Measurements from ENCODE around the gene AEBP2. TPM values are rescaled to one million over a fixed set of nuclear protein-coding genes. Genes with fewer than 3 reads are reported as not detected.
"Not testable (repeated sequence)": the region's sequence is repeated elsewhere in the genome, so short reads cannot be mapped to it uniquely, and the experiment has no call there.

AEBP2 gene
- total RNA-seq, 4 donors from 2014 or later = 9.2 to 22.2 (median 13.2) TPM

- Histone ChIP-seq H3K4me1 (no peaks in the 10 kb centered on the region), H3K4me3 (no peak overlapping the region), H3K9me3 (no peaks in the 10 kb centered on the region), H3K36me3 (no peaks in the 10 kb centered on the region), H3K27me3 (peaks cover 0 to 2% (median 0%) of the 10 kb centered on the region in 3 donors), H3K27ac (peak overlapping the region; percentile 20 to 57 (median 45))
- ATAC-seq = no peak
- no peak for TF ChIP-seq POLR2A (IDR thresholded peaks at IDR 0.05)
- TF ChIP-seq, protein P1, sequence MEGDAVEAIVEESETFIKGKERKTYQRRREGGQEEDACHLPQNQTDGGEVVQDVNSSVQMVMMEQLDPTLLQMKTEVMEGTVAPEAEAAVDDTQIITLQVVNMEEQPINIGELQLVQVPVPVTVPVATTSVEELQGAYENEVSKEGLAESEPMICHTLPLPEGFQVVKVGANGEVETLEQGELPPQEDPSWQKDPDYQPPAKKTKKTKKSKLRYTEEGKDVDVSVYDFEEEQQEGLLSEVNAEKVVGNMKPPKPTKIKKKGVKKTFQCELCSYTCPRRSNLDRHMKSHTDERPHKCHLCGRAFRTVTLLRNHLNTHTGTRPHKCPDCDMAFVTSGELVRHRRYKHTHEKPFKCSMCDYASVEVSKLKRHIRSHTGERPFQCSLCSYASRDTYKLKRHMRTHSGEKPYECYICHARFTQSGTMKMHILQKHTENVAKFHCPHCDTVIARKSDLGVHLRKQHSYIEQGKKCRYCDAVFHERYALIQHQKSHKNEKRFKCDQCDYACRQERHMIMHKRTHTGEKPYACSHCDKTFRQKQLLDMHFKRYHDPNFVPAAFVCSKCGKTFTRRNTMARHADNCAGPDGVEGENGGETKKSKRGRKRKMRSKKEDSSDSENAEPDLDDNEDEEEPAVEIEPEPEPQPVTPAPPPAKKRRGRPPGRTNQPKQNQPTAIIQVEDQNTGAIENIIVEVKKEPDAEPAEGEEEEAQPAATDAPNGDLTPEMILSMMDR (IDR thresholded peaks at IDR 0.05 in 4 of 5, conservative IDR thresholded peaks at IDR 0.05 in 1 of 5) = no peak
- DNase-seq = no peak
- in situ Hi-C loops (cut with MboI; ENCODE audit: low sequenced_read_pairs in 4 of 4) = no loop called here
- intact Hi-C loops (cut with DNase I; ENCODE audit: low total_unique reads) = no loop called here
These were observed 27.8 kb upstream of the AEBP2 start for GRCh38 chr12:19411234-19412204.

DNA sequence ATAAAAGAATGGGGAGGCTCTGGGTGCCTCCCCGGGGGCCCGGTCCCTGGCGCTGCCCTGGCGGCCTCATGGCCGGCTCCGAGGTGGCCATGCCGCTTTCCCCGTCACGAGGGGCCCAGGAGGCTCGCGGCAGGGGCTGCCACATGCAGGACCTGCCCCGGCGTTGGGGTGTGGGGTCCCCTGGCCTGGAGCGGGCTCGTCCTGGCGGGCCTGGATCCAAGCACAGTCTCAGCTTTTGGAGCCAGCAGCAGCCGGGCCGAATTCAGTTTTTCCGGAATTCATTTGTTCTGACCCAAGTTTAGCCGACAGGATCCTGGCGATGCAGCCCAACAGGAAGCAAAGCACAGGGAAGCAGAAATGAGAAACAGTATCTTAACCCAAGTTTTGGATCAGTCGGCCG, 26.4 kb upstream of the AEBP2 start:
- Histone ChIP-seq H3K27ac (peak overlapping the region; percentile 37 to 68 (median 50)), H3K9me3 (no peaks in the 10 kb centered on the region), H3K4me1 (no peaks in the 10 kb centered on the region), H3K4me3 (peak overlapping the region; percentile 23 to 42 (median 36)), H3K27me3 (no peaks in the 10 kb centered on the region), H3K36me3 (no peaks in the 10 kb centered on the region)
- intact Hi-C loops (cut with DNase I; ENCODE audit: low total_unique reads) (no loop called here), in situ Hi-C loops (cut with MboI; ENCODE audit: low sequenced_read_pairs in 4 of 4) (no loop called here)
- DNase-seq = no peak
- TF ChIP-seq, protein P1 (IDR thresholded peaks at IDR 0.05 in 4 of 5, conservative IDR thresholded peaks at IDR 0.05 in 1 of 5) = no peak
- ATAC-seq = no peak

DNA sequence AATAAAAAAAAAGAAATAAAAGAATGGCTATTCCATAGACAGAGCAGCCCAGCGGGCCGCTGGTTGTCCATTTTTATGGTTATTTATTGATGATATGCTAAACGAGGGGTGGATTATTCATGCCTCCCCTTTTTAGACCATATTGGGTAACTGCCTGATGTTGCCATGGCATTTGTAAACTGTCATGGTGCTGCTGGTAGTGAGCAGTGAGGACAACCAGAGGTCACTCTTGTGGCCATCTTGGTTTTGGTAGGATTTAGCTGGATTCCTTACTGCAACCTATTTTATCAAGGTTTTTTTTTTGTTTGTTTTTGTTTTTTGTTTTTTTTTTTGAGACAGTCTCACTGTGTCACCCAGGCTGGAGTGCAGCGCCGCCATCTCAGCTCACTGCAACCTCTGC, 25.7 kb upstream of the AEBP2 start:
- H3K9me3 ChIP-seq; ATAC-seq; H3K36me3 ChIP-seq; intact Hi-C loops (cut with DNase I; ENCODE audit: low total_unique reads); H3K4me1 ChIP-seq; DNase-seq; in situ Hi-C loops (cut with MboI; ENCODE audit: low sequenced_read_pairs in 4 of 4); H3K4me3 ChIP-seq; H3K27me3 ChIP-seq: not testable (repeated sequence)
- H3K27ac ChIP-seq = peak overlapping the region in 3 of 4 donors; percentile 37 to 68 (median 42)

DNA sequence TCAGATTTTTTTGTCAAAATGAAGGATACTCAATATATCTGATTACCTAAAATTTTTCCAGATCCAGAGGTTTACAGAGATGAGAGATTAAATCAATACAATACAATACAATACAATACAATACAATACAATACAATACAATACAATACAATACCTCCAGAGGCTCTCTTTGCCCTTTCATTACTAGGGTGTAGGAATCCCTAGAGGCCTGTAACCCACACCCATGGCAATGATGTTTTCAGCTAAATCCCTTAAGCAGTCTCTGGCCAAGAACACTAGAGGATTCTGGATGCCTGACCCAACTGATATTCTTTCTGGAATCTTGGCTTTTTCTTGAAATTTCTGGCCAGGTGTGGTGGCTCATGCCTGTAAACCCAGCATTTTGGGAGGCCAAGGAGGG, 23.7 kb upstream of the AEBP2 start:
- ATAC-seq (no peak), DNase-seq (no peak)
- intact Hi-C loops (cut with DNase I; ENCODE audit: low total_unique reads) (no loop called here), in situ Hi-C loops (cut with MboI; ENCODE audit: low sequenced_read_pairs in 4 of 4) (no loop called here)
- H3K27ac ChIP-seq = no peak overlapping the region
- no peaks in the 10 kb centered on the region for H3K4me1 ChIP-seq
- no peaks in the 10 kb centered on the region for H3K36me3 ChIP-seq
- no peak for TF ChIP-seq POLR2A (IDR thresholded peaks at IDR 0.05)
- TF ChIP-seq, protein P1 (IDR thresholded peaks at IDR 0.05 in 4 of 5, conservative IDR thresholded peaks at IDR 0.05 in 1 of 5) = no peak
- H3K27me3 ChIP-seq = no peaks in the 10 kb centered on the region
- H3K4me3 ChIP-seq = no peak overlapping the region
- H3K9me3 ChIP-seq = no peaks in the 10 kb centered on the region

- intact Hi-C loops (cut with DNase I; ENCODE audit: low total_unique reads) = no loop called here
These were observed 20.2 kb upstream of the AEBP2 start for GRCh38 chr12:19419086-19419485.

More at GRCh38 chr12:19419086-19419485, 20.2 kb upstream of the AEBP2 start:
- H3K4me3 ChIP-seq = no peak overlapping the region
- ATAC-seq (no peak), DNase-seq (no peak)
- no peaks in the 10 kb centered on the region for H3K4me1 ChIP-seq
- no peaks in the 10 kb centered on the region for H3K36me3 ChIP-seq
- H3K9me3 ChIP-seq = no peaks in the 10 kb centered on the region
- in situ Hi-C loops (cut with MboI; ENCODE audit: low sequenced_read_pairs in 4 of 4) = no loop called here
- H3K27ac ChIP-seq = no peak overlapping the region
- no peak for TF ChIP-seq POLR2A (IDR thresholded peaks at IDR 0.05)
- TF ChIP-seq, protein P1 (IDR thresholded peaks at IDR 0.05 in 4 of 5, conservative IDR thresholded peaks at IDR 0.05 in 1 of 5) = no peak
- H3K27me3 ChIP-seq = no peaks in the 10 kb centered on the region

All from gastrocnemius medialis (tissue), 4 donors.